Endothelial cell of umbilical vein (primary cell): Measurements from ENCODE around the gene LMAN1L. TPM values are rescaled to one million over a fixed set of nuclear protein-coding genes. Genes with fewer than 3 reads are reported as not detected.

Experiments used
- BruUV-seq: library from RNA; stranded (reverse); fragments of 400-500 nt; replicated peaks from 2 replicates; lab custom pipeline; 2021; lab: Mats Ljungman, UMichigan
- CTCF ChIA-PET: fragments of 300-600, 350-600 bp; sonication (Branson Sonifier 250); formaldehyde crosslinking; loops from one replicate; lab custom pipeline; 2021; ENCODE audit warnings: antibody characterized with exemption, inconsistent platforms; lab: Charles Lee
- POLR2A ChIA-PET: fragments of 300-600, 350-600 bp; sonication (Branson Sonifier 250); formaldehyde crosslinking; loops from one replicate; lab custom pipeline; 2021; ENCODE audit warnings: antibody characterized with exemption, inconsistent platforms; lab: Charles Lee
- DNase-seq: peaks from one replicate; pipeline ENCODE4 v3.0.0-alpha.2; 2011; ENCODE audit warnings: low read depth, low spot score
- FAIRE-seq: peaks from 2 replicates; lab custom pipeline; 2011; peaks lifted over from hg19 to GRCh38; lab: Jason Lieb, UNC
- H2AFZ ChIP-seq: 2 replicates; pipeline ENCODE4 v1.6.0; 2012; ENCODE audit warnings: low read depth, low read length, control low read depth, inconsistent platforms
- H3K27ac ChIP-seq: 2 replicates; pipeline ENCODE4 v1.5.1; 2011; ENCODE audit warnings: low read depth, mild to moderate bottlenecking, control low read depth, low read length, moderate library complexity; ENCODE audit not compliant: insufficient read depth
- H3K27me3 ChIP-seq, 2 experiments: 2 replicates each; pipeline versions ENCODE4 v1.6.0 to v1.6.1; 2011; ENCODE audit warnings: low read length in 2 of 2, mixed read lengths in 1 of 2; ENCODE audit not compliant: control insufficient read depth in 2 of 2, insufficient read depth in 2 of 2
- H3K36me3 ChIP-seq, 2 experiments: 2 replicates in 1 of 2; 3 replicates in 1 of 2; pipeline ENCODE4 v1.5.1; 2011; ENCODE audit warnings: low read length in 2 of 2, mild to moderate bottlenecking in 1 of 2, moderate library complexity in 1 of 2; ENCODE audit not compliant: control insufficient read depth in 2 of 2, insufficient read depth in 2 of 2; ENCODE audit errors: extremely low read depth in 1 of 2
- H3K4me1 ChIP-seq: 3 replicates; pipeline ENCODE4 v1.5.1; 2011; ENCODE audit warnings: mild to moderate bottlenecking, low read length; ENCODE audit not compliant: control insufficient read depth, insufficient read depth; ENCODE audit errors: extremely low read depth
- H3K4me2 ChIP-seq: 2 replicates; pipeline ENCODE4 v1.6.1; 2011; ENCODE audit warnings: low read length, control low read depth, mixed read lengths; ENCODE audit not compliant: insufficient read depth
- H3K4me3 ChIP-seq, 3 experiments: fragments of 200-600 bp in 1 of 3; sonication (generic), shearing (Covaris generic) in 1 of 3; replicated peaks in 1 of 3; 2 replicates each; pipeline ENCODE4 v1.5.1; 2011 to 2016; ENCODE audit warnings: control low read depth in 3 of 3, low read length in 3 of 3, mild to moderate bottlenecking in 2 of 3, inconsistent platforms in 1 of 3, low read depth in 1 of 3, moderate library complexity in 1 of 3; ENCODE audit not compliant: insufficient read depth in 1 of 3
- H3K79me2 ChIP-seq: 2 replicates; pipeline ENCODE4 v1.6.0; 2012; ENCODE audit warnings: low read length, inconsistent platforms; ENCODE audit not compliant: control insufficient read depth, insufficient read depth
- H3K9ac ChIP-seq: replicated peaks from 2 replicates; pipeline ENCODE3; 2011; ENCODE audit warnings: low read length, control low read depth; ENCODE audit not compliant: insufficient read depth; ENCODE audit errors: extremely low read depth
- H3K9me1 ChIP-seq: replicated peaks from 3 replicates; pipeline ENCODE4 v1.6.0; 2011; ENCODE audit warnings: mild to moderate bottlenecking, low read length; ENCODE audit not compliant: control insufficient read depth, insufficient read depth; ENCODE audit errors: extremely low read depth
- H3K9me3 ChIP-seq: replicated peaks from 2 replicates; pipeline ENCODE4 v1.5.1; 2012; ENCODE audit warnings: low read length, inconsistent platforms; ENCODE audit not compliant: control insufficient read depth, insufficient read depth
- H4K20me1 ChIP-seq: replicated peaks from 2 replicates; pipeline ENCODE3; 2011; ENCODE audit warnings: mild to moderate bottlenecking, low read length; ENCODE audit not compliant: control insufficient read depth, insufficient read depth; ENCODE audit errors: extremely low read depth
- CTCF ChIP-seq, 2 donors: IDR thresholded peaks; 1 replicate in 1 of 2; 2 replicates in 1 of 2; pipeline ENCODE4 v1.5.1; 2011; ENCODE audit warnings: low read length in 2 of 2, mild to moderate bottlenecking in 2 of 2, moderate library complexity in 2 of 2, control low read depth in 1 of 2, inconsistent platforms in 1 of 2, low read depth in 1 of 2; ENCODE audit not compliant: insufficient read depth in 1 of 2; ENCODE audit errors: extremely low read depth in 1 of 2
- EZH2 ChIP-seq: IDR thresholded peaks from 2 replicates; pipeline ENCODE4 v1.6.1; 2012; ENCODE audit warnings: borderline replicate concordance, low read depth, mild to moderate bottlenecking, moderate library complexity, low read length, inconsistent platforms; ENCODE audit not compliant: severe bottlenecking
- FOS ChIP-seq: IDR thresholded peaks from 2 replicates; pipeline ENCODE4 v1.6.1; 2011; ENCODE audit warnings: mild to moderate bottlenecking, low read length, moderate library complexity, borderline replicate concordance; ENCODE audit not compliant: insufficient read depth
- MAX ChIP-seq: IDR thresholded peaks from 2 replicates; pipeline ENCODE4 v1.6.1; 2011; ENCODE audit not compliant: insufficient read depth, insufficient read length
- MYC ChIP-seq: IDR thresholded peaks from one replicate; pipeline ENCODE4 v1.6.1; 2011; ENCODE audit warnings: mild to moderate bottlenecking, low read depth, low read length
- POLR2A ChIP-seq: IDR thresholded peaks from 2 replicates; pipeline ENCODE4 v1.6.1; 2012; ENCODE audit warnings: low read depth, mild to moderate bottlenecking, control low read depth, low read length
- POLR2AphosphoS5 ChIP-seq: IDR thresholded peaks from 2 replicates; pipeline ENCODE4 v1.6.1; 2012; ENCODE audit warnings: low read depth, mild to moderate bottlenecking, control low read depth, low read length, moderate library complexity; ENCODE audit not compliant: insufficient read depth
- dilution Hi-C: fragments of 300-500 bp; cut with MboI; formaldehyde crosslinking; loops from one replicate; pipeline ENCODE4 v1.15.0; 2019; ENCODE audit warnings: low sequenced_read_pairs; ENCODE audit not compliant: extremely low pct_ligation_motif_present
- intact Hi-C: fragments of 100-400 bp; cut with micrococcal nuclease; formaldehyde crosslinking; loops from one replicate; pipeline ENCODE4 v1.10.0; 2022
- polyA plus RNA-seq, 4 experiments: library from polyadenylated mRNA; depleted of rRNA in 3 of 4; stranded (reverse) in 3 of 4; unstranded in 1 of 4; fragments of >200 nt; gene quantifications; 2 replicates each; pipeline versions ENCODE4 v1.2.1 to v1.2.3, GENCODE V29; 2011 to 2012; ENCODE audit warnings: missing spikeins in 1 of 4
- total RNA-seq: library from RNA; stranded (reverse); gene quantifications from 2 replicates; pipeline ENCODE4 v1.2.3, GENCODE V29; 2021

The LMAN1L gene
- total and polyA plus RNA-seq, 2 donors (not counting 3 experiments of a cell fraction or from before 2014, with no cell fraction given): not detected

- BruUV-seq: no TSS peak
- POLR2A ChIA-PET: no interaction called here
Observed at GRCh38 chr15:74783072-74783807, 29.4 kb upstream of the LMAN1L start.

More at GRCh38 chr15:74783072-74783807, 29.4 kb upstream of the LMAN1L start:
- peak overlapping the region; percentile 61 for H3K9ac ChIP-seq
- H3K79me2 ChIP-seq: peaks cover 59% of the 10 kb centered on the region
- dilution Hi-C loops (no loop called here), intact Hi-C loops (loop anchor here (1.0 kb wide), 1 partner anchor 13 kb away; no protein-coding TSS in a partner anchor)
- DNase-seq (peak; percentile 38), FAIRE-seq (peak; percentile 70)
- H3K27ac ChIP-seq: peak overlapping the region; percentile 4
- H3K4me3 ChIP-seq: peak overlapping the region; percentile 88 to 94 (median 90)
- no peak overlapping the region for H2AFZ ChIP-seq
- no peaks in the 10 kb centered on the region for H3K27me3 ChIP-seq
- TF ChIP-seq FOS (no peak), EZH2 (no peak), CTCF (IDR thresholded peaks at IDR 0.05; ENCODE audit: extremely low read depth in 1 of 2, insufficient read depth in 1 of 2, low read depth in 1 of 2, low read length in 2 of 2) (no peak), POLR2AphosphoS5 (no peak), POLR2A (no peak), MAX (peak; percentile 80), MYC (peak; percentile 61)
- peak overlapping the region; percentile 94 for H3K4me2 ChIP-seq
- peaks cover 23% of the 10 kb centered on the region for H3K4me1 ChIP-seq
- H3K36me3 ChIP-seq: peaks cover 0 to 5% of the 10 kb centered on the region in 2 experiments
- H3K9me1 ChIP-seq: no peaks in the 10 kb centered on the region
- peaks cover 2% of the 10 kb centered on the region for H4K20me1 ChIP-seq
- H3K9me3 ChIP-seq: no peaks in the 10 kb centered on the region
- CTCF ChIA-PET: interaction anchor here (0.8 to 8.3 kb wide), 8 partner anchors 10 to 167 kb away, joined by 3 to 98 read pairs (median 8); no protein-coding TSS in a partner anchor
